ENCODE measurements around the gene TBC1D30.
"Not testable (repeated sequence)": the region's sequence is repeated elsewhere in the genome, so short reads cannot be mapped to it uniquely, and the experiment has no call there.

TBC1D30 gene

DNA sequence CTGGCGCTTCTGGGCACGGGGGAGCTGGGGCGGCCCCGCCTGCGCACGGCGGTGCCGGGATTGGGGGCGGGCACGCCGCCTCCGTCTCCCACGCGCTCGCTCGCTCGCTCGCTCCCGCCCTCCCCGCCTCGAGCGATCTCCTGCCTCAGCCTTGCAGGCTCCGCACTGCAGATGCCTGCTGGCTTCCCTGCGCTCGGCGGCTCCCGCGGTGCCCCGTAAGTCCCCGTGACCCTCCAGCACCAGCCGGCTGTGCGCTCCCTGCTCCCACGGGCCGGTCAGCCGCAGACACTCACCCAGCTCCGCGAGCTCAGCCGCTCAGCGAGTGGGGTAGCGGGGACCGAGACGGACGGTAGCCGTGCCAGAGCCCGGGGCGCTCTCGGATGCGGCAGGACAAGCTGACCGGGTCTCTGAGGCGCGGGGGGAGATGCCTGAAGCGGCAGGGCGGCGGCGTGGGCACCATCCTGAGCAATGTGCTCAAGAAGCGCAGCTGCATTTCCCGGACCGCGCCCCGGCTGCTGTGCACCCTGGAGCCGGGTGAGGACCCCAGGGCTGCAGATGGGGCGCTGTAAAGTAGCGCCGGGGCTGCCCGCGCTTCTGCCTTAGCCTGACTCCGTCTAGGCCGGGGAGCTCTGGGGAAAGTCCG lies at the start of gene TBC1D30:
TBC1D30 (plus strand) TSS at position 148 of the 643 bp plus-strand sequence; CDS start at position 381, 233 bp downstream.
- Histone ChIP-seq H2AFZ (ENCODE audit: low read length, unreplicated experiment) (peak within 1 kb of the TSS; percentile 59), H3K27ac (ENCODE audit: low read depth, low read length) (no peak within 1 kb of the TSS)

DNA sequence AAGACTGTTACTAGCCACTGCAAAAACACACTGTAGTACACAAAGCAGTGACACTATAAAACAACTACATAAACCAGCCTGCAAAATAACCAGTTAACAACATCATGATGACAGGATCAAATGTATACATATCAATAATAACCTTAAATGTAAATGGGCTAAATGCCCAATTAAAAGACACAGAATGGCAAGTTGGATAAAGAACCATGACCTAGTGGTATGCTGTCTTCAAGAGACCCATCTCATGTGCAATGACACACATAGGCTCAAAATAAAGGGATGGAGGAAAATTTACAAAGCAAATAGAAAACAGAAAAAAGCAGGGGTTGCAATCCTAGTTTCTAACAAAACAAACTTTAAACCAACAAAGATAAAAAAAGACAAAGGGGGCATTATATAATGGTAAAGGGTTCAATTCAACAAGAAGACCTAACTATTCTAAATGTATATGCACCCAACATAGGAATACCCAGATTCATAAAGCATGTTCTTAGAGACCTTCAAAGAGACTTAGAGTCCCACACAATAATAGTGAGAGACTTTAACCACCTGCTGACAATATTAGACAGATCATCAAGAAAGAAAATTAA lies 49.2 kb upstream of the TBC1D30 start:
- H3K27me3 ChIP-seq (ENCODE audit: insufficient read depth, low read length), result peaks cover 64% of the 10 kb centered on the region
- H3K79me2 ChIP-seq (ENCODE audit: control insufficient read depth, insufficient read depth, low read length, unreplicated experiment); H3K36me3 ChIP-seq (ENCODE audit: insufficient read depth, low read length); H3K27ac ChIP-seq (ENCODE audit: low read depth, low read length); H2AFZ ChIP-seq (ENCODE audit: low read length, unreplicated experiment); H3K4me3 ChIP-seq (ENCODE audit: low read depth, low read length); H3K4me1 ChIP-seq (ENCODE audit: control insufficient read depth, insufficient read depth, low read length, unreplicated experiment): not testable (repeated sequence)

More for the DNA sequence above, at the start of gene TBC1D30:
- Histone ChIP-seq H3K4me1 (ENCODE audit: control insufficient read depth, insufficient read depth, low read length, unreplicated experiment) (no peaks in the 10 kb centered on the region), H3K4me3 (ENCODE audit: low read depth, low read length) (peak within 1 kb of the TSS; percentile 73), H3K36me3 (ENCODE audit: insufficient read depth, low read length) (no peaks in the 10 kb centered on the region), H3K27me3 (ENCODE audit: insufficient read depth, low read length) (peaks cover 88% of the 10 kb centered on the region), H3K79me2 (ENCODE audit: control insufficient read depth, insufficient read depth, low read length, unreplicated experiment) (no peaks in the 10 kb centered on the region)

GRCh38 chr12:64779354-64779974 lies 45.0 kb upstream of the TBC1D30 start:
- Histone ChIP-seq H2AFZ (ENCODE audit: low read length, unreplicated experiment) (no peak overlapping the region), H3K79me2 (ENCODE audit: control insufficient read depth, insufficient read depth, low read length, unreplicated experiment) (no peaks in the 10 kb centered on the region), H3K27ac (ENCODE audit: low read depth, low read length) (no peak overlapping the region), H3K27me3 (ENCODE audit: insufficient read depth, low read length) (peaks cover 87% of the 10 kb centered on the region), H3K4me3 (ENCODE audit: low read depth, low read length) (no peak overlapping the region), H3K36me3 (ENCODE audit: insufficient read depth, low read length) (no peaks in the 10 kb centered on the region), H3K4me1 (ENCODE audit: control insufficient read depth, insufficient read depth, low read length, unreplicated experiment) (no peaks in the 10 kb centered on the region)

DNA sequence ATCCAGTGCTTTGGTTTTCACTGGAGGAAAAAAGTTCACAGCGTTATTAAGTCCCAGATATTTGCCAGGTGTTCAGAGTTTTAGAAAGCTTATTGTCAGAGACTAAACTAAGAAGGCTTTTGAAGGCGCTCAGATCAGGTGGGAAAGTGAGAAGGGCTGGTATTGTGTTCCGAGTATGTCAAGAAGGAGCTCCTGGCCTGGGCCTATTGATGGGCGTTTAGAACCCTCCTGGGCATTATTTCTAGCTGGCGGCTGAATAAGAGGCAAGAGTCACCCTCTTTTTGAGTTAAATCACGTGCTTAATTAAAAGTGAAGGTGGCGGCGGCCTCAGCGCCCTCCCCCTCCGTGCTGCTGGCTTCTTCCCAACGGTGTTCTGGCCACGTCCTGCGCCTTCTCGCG lies 44.3 kb upstream of the TBC1D30 start:
- Histone ChIP-seq H3K36me3 (ENCODE audit: insufficient read depth, low read length) (no peaks in the 10 kb centered on the region), H3K27me3 (ENCODE audit: insufficient read depth, low read length) (peaks cover 90% of the 10 kb centered on the region), H3K79me2 (ENCODE audit: control insufficient read depth, insufficient read depth, low read length, unreplicated experiment) (no peaks in the 10 kb centered on the region), H3K4me3 (ENCODE audit: low read depth, low read length) (peak overlapping the region; percentile 73), H3K27ac (ENCODE audit: low read depth, low read length) (no peak overlapping the region), H3K4me1 (ENCODE audit: control insufficient read depth, insufficient read depth, low read length, unreplicated experiment) (no peaks in the 10 kb centered on the region), H2AFZ (ENCODE audit: low read length, unreplicated experiment) (no peak overlapping the region)

- Histone ChIP-seq H3K79me2 (ENCODE audit: control insufficient read depth, insufficient read depth, low read length, unreplicated experiment) (no peaks in the 10 kb centered on the region), H2AFZ (ENCODE audit: low read length, unreplicated experiment) (peak overlapping the region; percentile 73), H3K4me3 (ENCODE audit: low read depth, low read length) (peak overlapping the region; percentile 73), H3K27ac (ENCODE audit: low read depth, low read length) (no peak overlapping the region), H3K4me1 (ENCODE audit: control insufficient read depth, insufficient read depth, low read length, unreplicated experiment) (no peaks in the 10 kb centered on the region), H3K36me3 (ENCODE audit: insufficient read depth, low read length) (no peaks in the 10 kb centered on the region), H3K27me3 (ENCODE audit: insufficient read depth, low read length) (peaks cover 87% of the 10 kb centered on the region)
Observed at GRCh38 chr12:64780531-64781279, 43.7 kb upstream of the TBC1D30 start.

DNA sequence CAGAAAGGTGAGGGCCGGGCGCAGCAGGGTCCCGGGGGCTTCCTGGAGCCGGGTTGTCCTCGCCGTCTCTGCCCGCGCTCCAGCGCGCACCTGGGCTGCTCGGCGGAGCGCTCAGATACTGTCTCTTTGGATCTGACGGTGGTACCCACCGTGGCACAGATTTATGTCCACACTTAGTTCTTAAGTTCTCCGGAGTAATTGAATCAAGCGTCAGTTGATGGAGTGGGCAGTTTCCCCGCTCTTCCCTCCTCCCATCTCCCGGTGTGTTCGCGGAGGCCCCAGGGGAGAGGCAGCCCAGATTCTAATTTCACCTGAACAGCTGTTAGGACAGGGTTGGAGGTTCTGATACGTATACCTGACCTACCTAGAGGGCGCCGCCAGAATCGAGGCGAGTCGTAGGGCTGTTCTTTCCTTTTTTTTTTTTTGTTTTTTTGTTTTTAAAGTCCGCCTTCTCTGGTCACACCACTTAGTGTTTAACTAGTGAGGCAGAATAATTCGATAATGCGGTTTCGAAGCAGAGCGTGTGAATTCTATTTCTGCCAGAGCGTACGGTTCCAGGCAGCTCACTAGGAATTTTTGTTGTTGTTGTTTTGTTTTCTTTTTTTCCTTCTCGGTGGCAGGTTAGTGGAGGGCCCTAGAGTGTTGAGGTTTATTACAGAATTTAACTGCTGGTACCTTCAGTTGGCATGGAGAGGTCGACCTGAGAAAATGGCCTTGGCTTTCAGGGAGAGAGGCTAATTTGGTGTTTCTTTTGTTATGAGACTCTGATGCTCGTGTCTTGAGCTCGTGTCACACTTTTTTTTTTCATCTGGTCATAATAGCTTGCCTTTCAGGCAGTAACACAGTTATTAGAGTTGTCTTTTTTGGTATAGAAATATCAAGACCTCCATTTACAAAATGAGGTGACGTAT lies 42.9 kb upstream of the TBC1D30 start:
- H3K4me3 ChIP-seq (ENCODE audit: low read depth, low read length), result peak overlapping the region; percentile 73
- peak overlapping the region; percentile 73 for H2AFZ ChIP-seq (ENCODE audit: low read length, unreplicated experiment)
- peaks cover 79% of the 10 kb centered on the region for H3K27me3 ChIP-seq (ENCODE audit: insufficient read depth, low read length)
- H3K79me2 ChIP-seq (ENCODE audit: control insufficient read depth, insufficient read depth, low read length, unreplicated experiment), result no peaks in the 10 kb centered on the region
- H3K27ac ChIP-seq (ENCODE audit: low read depth, low read length), result no peak overlapping the region
- H3K36me3 ChIP-seq (ENCODE audit: insufficient read depth, low read length), result no peaks in the 10 kb centered on the region
- H3K4me1 ChIP-seq (ENCODE audit: control insufficient read depth, insufficient read depth, low read length, unreplicated experiment), result no peaks in the 10 kb centered on the region

DNA sequence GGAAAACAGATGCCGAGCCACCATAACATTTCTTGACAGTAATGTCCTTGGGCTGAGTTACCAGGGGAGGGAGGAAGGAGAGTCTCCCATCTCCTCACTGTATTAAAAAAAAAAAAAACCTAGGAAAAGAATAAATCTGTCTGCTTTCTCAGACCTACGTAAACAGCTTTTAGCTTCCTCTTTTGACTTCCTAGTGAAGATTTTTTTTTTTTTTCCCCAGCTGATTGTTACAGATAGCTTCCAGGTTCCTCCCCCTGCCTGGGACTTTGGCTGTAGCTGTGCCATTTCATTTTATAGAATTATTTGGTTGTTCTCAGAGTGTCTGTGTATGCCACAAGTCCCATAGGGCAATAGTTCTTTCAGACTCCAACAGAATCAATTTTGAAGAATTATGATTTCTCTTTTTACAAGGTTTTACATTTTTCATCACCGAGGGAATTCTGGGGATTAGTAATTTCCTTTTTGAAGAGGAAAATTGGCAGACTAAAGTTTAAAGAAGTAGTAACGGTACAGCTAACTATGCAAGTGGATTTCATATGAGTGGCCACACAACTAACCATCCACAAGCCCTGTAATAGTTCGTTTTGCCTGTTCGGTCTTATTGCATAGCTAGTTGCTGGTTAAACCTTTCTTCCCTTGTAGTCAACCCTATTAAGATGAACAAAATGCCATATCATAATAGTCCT lies 42.1 kb upstream of the TBC1D30 start:
- Histone ChIP-seq H3K27ac (ENCODE audit: low read depth, low read length) (no peak overlapping the region), H3K4me3 (ENCODE audit: low read depth, low read length) (peak overlapping the region; percentile 73), H3K79me2 (ENCODE audit: control insufficient read depth, insufficient read depth, low read length, unreplicated experiment) (no peaks in the 10 kb centered on the region), H3K27me3 (ENCODE audit: insufficient read depth, low read length) (peaks cover 73% of the 10 kb centered on the region), H2AFZ (ENCODE audit: low read length, unreplicated experiment) (no peak overlapping the region), H3K36me3 (ENCODE audit: insufficient read depth, low read length) (no peaks in the 10 kb centered on the region), H3K4me1 (ENCODE audit: control insufficient read depth, insufficient read depth, low read length, unreplicated experiment) (no peaks in the 10 kb centered on the region)

DNA sequence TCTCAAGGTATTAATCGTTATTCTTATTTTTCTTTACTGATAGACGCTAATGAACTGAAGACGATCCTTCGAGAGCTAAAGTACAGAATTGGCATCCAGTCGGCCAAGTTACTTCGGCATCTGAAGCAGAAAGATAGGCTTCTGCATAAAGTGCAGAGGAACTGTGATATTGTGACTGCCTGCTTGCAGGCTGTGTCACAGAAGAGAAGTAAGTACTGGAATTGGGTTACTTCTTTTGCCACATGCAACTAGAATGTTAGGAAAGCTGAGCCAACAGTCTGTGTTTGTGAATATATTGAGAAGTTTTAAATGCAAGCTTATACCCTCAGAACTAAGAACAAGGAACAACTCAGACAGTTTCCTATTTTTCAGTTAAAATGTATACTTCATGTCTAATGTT lies 38.6 kb upstream of the TBC1D30 start:
- no peak overlapping the region for H3K4me3 ChIP-seq (ENCODE audit: low read depth, low read length)
- no peak overlapping the region for H3K27ac ChIP-seq (ENCODE audit: low read depth, low read length)
- H3K79me2 ChIP-seq (ENCODE audit: control insufficient read depth, insufficient read depth, low read length, unreplicated experiment), result no peaks in the 10 kb centered on the region
- H2AFZ ChIP-seq (ENCODE audit: low read length, unreplicated experiment), result no peak overlapping the region
- H3K4me1 ChIP-seq (ENCODE audit: control insufficient read depth, insufficient read depth, low read length, unreplicated experiment), result no peaks in the 10 kb centered on the region
- H3K36me3 ChIP-seq (ENCODE audit: insufficient read depth, low read length), result no peaks in the 10 kb centered on the region
- peaks cover 39% of the 10 kb centered on the region for H3K27me3 ChIP-seq (ENCODE audit: insufficient read depth, low read length)

GRCh38 chr12:64790166-64790565 lies 34.3 kb upstream of the TBC1D30 start:
- Histone ChIP-seq H3K4me1 (ENCODE audit: control insufficient read depth, insufficient read depth, low read length, unreplicated experiment) (no peaks in the 10 kb centered on the region), H3K4me3 (ENCODE audit: low read depth, low read length) (no peak overlapping the region), H3K79me2 (ENCODE audit: control insufficient read depth, insufficient read depth, low read length, unreplicated experiment) (no peaks in the 10 kb centered on the region), H3K27me3 (ENCODE audit: insufficient read depth, low read length) (no peaks in the 10 kb centered on the region), H3K36me3 (ENCODE audit: insufficient read depth, low read length) (no peaks in the 10 kb centered on the region), H3K27ac (ENCODE audit: low read depth, low read length) (no peak overlapping the region), H2AFZ (ENCODE audit: low read length, unreplicated experiment) (no peak overlapping the region)

Data from ACC112 (cell line).